ENCODE results near the gene ZC3H12A. TPM values are rescaled to one million over a fixed set of nuclear protein-coding genes. Genes with fewer than 3 reads are reported as not detected.

The ZC3H12A gene
- 10 to 100 TPM; 40.1 to 73.3 TPM for total RNA-seq

GRCh38 chr1:37474046-37474696 is at the start of gene ZC3H12A:
TSS of gene ZC3H12A (plus strand) at chr1:37474580. CDS start at chr1:37475497, 917 bp downstream.
- Mint-ChIP-seq H3K27ac (peak within 1 kb of the TSS; percentile 97), H3K36me3 (ENCODE audit: low read depth) (peaks cover 44% of the 10 kb centered on the region), H3K4me1 (peaks cover 29% of the 10 kb centered on the region), H3K27me3 (no peaks in the 10 kb centered on the region), H3K4me3 (peak within 1 kb of the TSS; percentile 97), H3K9me3 (no peaks in the 10 kb centered on the region)
- ATAC-seq (replicated peaks) = peak; percentile 67

- Mint-ChIP-seq H3K36me3 (ENCODE audit: low read depth) (no peaks in the 10 kb centered on the region), H3K27ac (no peak overlapping the region), H3K9me3 (no peaks in the 10 kb centered on the region), H3K4me3 (no peak overlapping the region), H3K4me1 (no peaks in the 10 kb centered on the region), H3K27me3 (peaks cover 44% of the 10 kb centered on the region)
- ATAC-seq (replicated peaks) = no peak
These were observed 49.2 kb upstream of the ZC3H12A start for GRCh38 chr1:37425221-37425620.

DNA sequence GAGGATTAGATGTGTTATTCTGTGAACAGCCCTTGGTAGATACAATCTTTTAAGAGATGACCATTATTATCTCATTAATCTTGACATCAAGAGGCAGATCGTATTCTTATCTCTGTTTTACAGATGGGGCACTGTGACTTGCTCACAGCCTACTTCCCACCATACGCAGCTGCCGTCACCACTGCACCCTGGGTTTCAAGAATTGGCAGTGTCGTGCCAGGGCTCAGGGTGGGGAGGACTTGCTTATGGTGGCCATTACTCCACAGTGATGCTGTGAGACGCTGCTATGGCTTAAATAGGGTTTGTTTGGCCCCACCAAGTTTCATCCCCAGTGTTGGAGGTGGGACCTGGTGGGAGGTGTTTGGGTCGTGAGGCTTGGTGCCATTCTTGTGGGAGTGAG is 45.4 kb upstream of the ZC3H12A start:
- ATAC-seq (replicated peaks) = no peak
- Mint-ChIP-seq H3K9me3 (no peaks in the 10 kb centered on the region), H3K4me1 (no peaks in the 10 kb centered on the region), H3K4me3 (no peak overlapping the region), H3K27me3 (peaks cover 31% of the 10 kb centered on the region), H3K36me3 (ENCODE audit: low read depth) (no peaks in the 10 kb centered on the region), H3K27ac (no peak overlapping the region)

DNA sequence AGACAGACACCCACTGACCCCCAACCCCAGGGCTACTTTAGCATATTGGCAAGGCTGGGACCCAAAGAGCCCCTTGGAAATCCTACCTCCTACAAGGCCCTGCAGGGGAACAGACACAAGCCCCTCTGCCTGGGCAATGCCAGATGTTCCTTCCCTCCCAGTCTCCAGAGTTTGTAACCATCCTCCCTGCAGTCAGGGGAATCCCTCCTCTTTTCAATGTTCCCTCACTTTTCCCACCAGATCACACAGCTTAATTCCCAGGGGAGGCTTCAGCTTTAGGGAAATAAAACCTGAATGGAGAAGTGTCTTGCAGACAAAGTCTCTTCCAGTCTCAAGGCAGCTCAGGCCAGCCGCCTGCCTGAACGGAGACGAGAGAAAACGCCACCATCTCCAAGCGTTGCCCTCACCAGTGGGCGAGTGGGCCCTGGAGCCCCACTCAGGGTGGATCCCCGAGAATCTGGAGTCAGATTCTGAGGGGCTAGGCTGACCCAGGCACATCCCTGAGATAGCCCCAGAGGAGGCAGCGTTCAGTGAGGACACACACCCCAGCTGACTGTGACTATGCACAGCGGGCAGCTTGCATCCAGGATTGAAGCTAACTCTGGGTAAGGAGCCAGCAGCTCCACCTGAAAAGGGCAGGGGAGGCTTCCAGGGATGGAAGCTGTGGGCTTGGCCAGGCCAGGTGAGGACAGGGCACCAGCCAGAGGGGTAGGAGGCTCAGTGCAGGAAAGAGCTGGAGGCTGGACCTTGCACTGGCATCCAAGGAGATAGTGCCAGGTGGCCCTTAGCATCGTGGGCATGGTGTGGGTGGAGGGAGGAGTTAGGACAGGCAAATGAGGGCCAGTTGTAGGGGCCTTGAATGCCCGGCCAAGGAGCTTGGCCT is 44.0 kb upstream of the ZC3H12A start:
- H3K4me3 Mint-ChIP-seq = no peak overlapping the region
- H3K36me3 Mint-ChIP-seq (ENCODE audit: low read depth) = no peaks in the 10 kb centered on the region
- no peak overlapping the region for H3K27ac Mint-ChIP-seq
- no peak for ATAC-seq (replicated peaks)
- H3K27me3 Mint-ChIP-seq = peaks cover 23% of the 10 kb centered on the region
- H3K9me3 Mint-ChIP-seq = no peaks in the 10 kb centered on the region
- H3K4me1 Mint-ChIP-seq = no peaks in the 10 kb centered on the region

DNA sequence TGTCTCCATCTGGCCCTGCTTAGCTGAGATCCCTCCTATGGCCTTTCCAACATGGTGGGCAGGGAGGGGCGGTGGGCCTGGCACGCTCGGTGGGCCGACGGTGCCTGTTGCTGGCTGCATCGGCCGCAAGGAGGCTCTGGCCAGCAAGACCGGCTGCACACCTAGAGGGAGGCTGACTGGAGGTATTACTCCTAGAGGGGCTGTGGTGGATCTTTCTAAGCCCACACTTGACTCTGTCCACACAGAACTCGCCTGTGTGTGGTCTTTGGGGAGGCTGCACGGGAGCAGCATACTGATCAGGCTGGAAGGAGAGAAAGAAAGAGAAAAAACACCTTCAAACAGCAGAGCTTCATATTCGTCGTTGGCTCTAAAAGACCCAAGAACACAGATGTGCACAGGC is 41.7 kb upstream of the ZC3H12A start:
- Mint-ChIP-seq H3K4me3 (no peak overlapping the region), H3K36me3 (ENCODE audit: low read depth) (no peaks in the 10 kb centered on the region), H3K4me1 (no peaks in the 10 kb centered on the region), H3K27ac (no peak overlapping the region), H3K9me3 (no peaks in the 10 kb centered on the region), H3K27me3 (peaks cover 21% of the 10 kb centered on the region)
- no peak for ATAC-seq (replicated peaks)

- no peaks in the 10 kb centered on the region for H3K9me3 Mint-ChIP-seq
- H3K27ac Mint-ChIP-seq = no peak overlapping the region
- no peak overlapping the region for H3K4me3 Mint-ChIP-seq
- no peaks in the 10 kb centered on the region for H3K36me3 Mint-ChIP-seq (ENCODE audit: low read depth)
- peaks cover 24% of the 10 kb centered on the region for H3K27me3 Mint-ChIP-seq
- ATAC-seq (replicated peaks) = no peak
- no peaks in the 10 kb centered on the region for H3K4me1 Mint-ChIP-seq
These were observed 41.2 kb upstream of the ZC3H12A start for GRCh38 chr1:37433171-37433570.

DNA sequence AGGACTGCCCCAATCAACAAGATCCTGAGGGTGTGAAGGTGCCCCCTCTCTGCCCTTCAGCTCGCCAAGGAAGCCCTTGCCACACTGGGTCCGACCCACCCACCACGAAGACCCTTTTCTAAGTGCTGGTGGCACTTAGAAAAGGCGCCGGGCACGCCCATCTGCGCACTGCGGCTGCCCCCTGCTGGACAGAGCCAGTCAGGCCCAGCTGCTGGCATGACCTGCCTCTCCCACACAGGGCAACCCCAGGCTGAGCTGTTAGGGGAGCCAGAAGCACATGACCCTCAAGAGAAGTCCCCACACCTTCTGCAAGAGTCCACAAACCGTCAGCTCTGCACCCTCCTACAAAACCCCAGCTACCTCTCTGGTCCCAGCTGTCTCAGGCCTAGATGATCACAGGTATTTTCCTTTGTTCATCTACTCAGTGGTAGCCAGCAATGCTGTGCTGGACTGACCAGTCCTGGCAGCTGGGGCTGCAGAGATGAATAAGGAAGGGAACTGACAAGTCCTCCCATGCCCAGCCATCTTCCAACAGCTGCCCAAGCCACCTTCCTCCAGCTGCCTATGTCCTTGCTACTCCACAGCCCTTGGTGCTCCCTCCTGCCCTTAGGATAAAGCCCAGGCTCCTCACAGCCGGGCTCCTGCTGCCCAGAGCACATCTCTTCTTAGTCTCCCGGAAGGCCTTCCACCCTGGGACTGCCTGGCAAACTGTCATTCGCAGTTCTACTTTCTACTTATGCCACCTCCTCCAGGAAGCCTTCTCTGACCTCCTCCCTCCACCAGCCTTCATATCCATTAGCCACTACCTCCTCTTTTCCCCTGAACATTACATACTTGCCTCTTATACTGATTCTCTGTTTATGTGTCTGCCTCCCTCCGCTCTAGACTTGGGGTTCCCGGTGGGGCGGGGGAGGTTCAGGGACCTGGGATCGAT is 39.8 kb upstream of the ZC3H12A start:
- H3K4me1 Mint-ChIP-seq = no peaks in the 10 kb centered on the region
- H3K9me3 Mint-ChIP-seq = no peaks in the 10 kb centered on the region
- no peaks in the 10 kb centered on the region for H3K36me3 Mint-ChIP-seq (ENCODE audit: low read depth)
- no peak overlapping the region for H3K27ac Mint-ChIP-seq
- peaks cover 26% of the 10 kb centered on the region for H3K27me3 Mint-ChIP-seq
- peak; percentile 86 for ATAC-seq (replicated peaks)
- H3K4me3 Mint-ChIP-seq = no peak overlapping the region

GRCh38 chr1:37437087-37437486 is 37.3 kb upstream of the ZC3H12A start:
- Mint-ChIP-seq H3K27ac (no peak overlapping the region), H3K27me3 (peaks cover 15% of the 10 kb centered on the region), H3K4me1 (no peaks in the 10 kb centered on the region), H3K4me3 (no peak overlapping the region), H3K36me3 (ENCODE audit: low read depth) (no peaks in the 10 kb centered on the region), H3K9me3 (no peaks in the 10 kb centered on the region)
- ATAC-seq (replicated peaks) = no peak

DNA sequence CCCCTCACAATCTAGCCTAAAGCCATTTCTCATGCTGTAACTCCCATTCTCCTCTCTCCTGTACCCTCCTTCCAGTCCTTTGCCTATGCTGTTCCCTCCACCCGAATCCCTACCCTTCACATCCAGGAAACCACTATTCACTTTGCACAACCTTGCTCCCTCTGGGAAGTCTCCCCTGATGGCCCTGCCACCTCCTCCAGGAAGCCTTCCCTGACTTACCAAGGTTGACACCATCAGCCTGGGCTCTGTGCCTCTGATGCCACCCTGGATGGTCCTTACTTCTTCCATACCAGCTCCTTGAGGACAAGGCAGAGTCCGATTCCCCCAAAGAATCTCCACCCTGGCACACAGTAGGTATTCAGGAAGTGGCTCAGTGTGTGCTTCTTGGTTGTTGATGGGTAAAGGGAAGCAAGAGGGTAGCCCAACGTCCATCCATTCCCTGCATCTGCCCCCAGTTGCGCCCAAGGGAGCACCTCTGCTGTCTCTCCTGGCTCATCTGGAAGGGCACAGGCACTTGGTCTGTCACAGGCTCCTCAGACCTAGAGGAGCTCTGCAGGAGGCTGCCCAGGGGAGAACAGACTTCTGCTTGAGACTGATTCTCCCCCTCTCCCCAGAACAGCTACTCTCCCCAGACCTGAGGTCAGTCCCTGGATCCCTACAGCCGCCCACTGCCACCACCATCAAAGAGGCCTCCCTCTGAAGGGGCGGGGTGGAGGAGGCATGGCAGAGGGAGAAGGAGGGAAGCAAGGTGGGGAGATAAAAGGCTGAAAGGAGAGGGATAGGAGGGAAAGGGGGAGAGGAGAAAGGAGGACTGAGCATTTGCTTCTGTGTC is 36.1 kb upstream of the ZC3H12A start:
- no peak for ATAC-seq (replicated peaks)
- Mint-ChIP-seq H3K4me1 (no peaks in the 10 kb centered on the region), H3K36me3 (ENCODE audit: low read depth) (no peaks in the 10 kb centered on the region), H3K27ac (no peak overlapping the region), H3K27me3 (peaks cover 25% of the 10 kb centered on the region), H3K4me3 (no peak overlapping the region), H3K9me3 (no peaks in the 10 kb centered on the region)

- Mint-ChIP-seq H3K4me3 (no peak overlapping the region), H3K9me3 (no peaks in the 10 kb centered on the region), H3K36me3 (ENCODE audit: low read depth) (no peaks in the 10 kb centered on the region), H3K27me3 (peaks cover 25% of the 10 kb centered on the region), H3K4me1 (no peaks in the 10 kb centered on the region), H3K27ac (no peak overlapping the region)
- ATAC-seq (replicated peaks) = no peak
These were observed 35.5 kb upstream of the ZC3H12A start for GRCh38 chr1:37438869-37439343.

- Mint-ChIP-seq H3K4me3 (no peak overlapping the region), H3K27ac (no peak overlapping the region), H3K36me3 (ENCODE audit: low read depth) (no peaks in the 10 kb centered on the region), H3K27me3 (peaks cover 25% of the 10 kb centered on the region), H3K4me1 (no peaks in the 10 kb centered on the region), H3K9me3 (no peaks in the 10 kb centered on the region)
- no peak for ATAC-seq (replicated peaks)
These were observed 34.9 kb upstream of the ZC3H12A start for GRCh38 chr1:37439349-37439995.

DNA sequence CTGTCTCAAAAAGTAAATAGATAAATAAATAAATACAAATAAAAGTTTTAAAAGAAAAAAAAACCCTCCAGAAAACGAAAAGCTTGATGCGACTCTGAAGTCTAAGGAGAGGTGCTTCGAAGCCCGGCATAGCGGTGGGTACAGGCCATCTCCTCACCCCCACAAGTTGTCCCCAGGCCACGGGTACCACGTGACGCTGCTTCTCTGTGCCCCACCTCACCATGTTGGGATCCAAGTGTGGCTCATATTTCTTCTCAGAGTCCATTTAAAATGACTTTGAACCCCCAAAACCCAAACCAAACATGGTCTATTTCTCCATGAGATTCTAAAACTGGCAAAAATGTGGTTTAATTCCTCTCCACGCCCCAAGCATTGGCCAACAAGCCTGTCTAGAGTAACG is 32.9 kb upstream of the ZC3H12A start:
- H3K9me3 Mint-ChIP-seq = no peaks in the 10 kb centered on the region
- ATAC-seq (replicated peaks) = no peak
- no peaks in the 10 kb centered on the region for H3K36me3 Mint-ChIP-seq (ENCODE audit: low read depth)
- H3K27ac Mint-ChIP-seq = no peak overlapping the region
- H3K4me1 Mint-ChIP-seq = no peaks in the 10 kb centered on the region
- no peak overlapping the region for H3K4me3 Mint-ChIP-seq
- peaks cover 29% of the 10 kb centered on the region for H3K27me3 Mint-ChIP-seq

GRCh38 chr1:37442139-37442538 is 32.2 kb upstream of the ZC3H12A start:
- H3K27ac Mint-ChIP-seq = peak overlapping the region; percentile 1
- no peaks in the 10 kb centered on the region for H3K36me3 Mint-ChIP-seq (ENCODE audit: low read depth)
- no peak overlapping the region for H3K4me3 Mint-ChIP-seq
- H3K9me3 Mint-ChIP-seq = no peaks in the 10 kb centered on the region
- H3K27me3 Mint-ChIP-seq = peaks cover 31% of the 10 kb centered on the region
- no peak for ATAC-seq (replicated peaks)
- no peaks in the 10 kb centered on the region for H3K4me1 Mint-ChIP-seq
